Measurements from ENCODE around the gene FDXR.

DNA sequence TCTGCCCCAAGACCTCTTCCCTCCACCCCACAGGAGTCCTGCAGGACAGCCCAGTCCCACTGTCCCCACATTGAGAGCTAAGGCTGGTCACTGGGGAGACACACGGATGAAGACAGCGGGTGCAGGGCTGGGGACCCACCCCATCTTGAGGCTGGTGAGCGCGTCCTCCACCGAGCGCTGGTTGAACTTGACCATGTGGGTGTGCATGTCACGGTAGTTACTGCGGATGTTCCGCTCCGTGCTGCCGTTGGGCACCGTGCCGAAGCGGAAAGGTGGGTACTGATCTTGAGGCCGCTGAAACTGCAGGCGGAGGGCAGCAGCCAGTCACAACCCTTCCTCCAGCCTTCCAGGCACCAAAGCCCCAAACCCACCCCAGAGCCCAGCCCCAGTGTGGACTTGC is 26.2 kb downstream of the FDXR start:
- TF ChIP-seq, protein P1, sequence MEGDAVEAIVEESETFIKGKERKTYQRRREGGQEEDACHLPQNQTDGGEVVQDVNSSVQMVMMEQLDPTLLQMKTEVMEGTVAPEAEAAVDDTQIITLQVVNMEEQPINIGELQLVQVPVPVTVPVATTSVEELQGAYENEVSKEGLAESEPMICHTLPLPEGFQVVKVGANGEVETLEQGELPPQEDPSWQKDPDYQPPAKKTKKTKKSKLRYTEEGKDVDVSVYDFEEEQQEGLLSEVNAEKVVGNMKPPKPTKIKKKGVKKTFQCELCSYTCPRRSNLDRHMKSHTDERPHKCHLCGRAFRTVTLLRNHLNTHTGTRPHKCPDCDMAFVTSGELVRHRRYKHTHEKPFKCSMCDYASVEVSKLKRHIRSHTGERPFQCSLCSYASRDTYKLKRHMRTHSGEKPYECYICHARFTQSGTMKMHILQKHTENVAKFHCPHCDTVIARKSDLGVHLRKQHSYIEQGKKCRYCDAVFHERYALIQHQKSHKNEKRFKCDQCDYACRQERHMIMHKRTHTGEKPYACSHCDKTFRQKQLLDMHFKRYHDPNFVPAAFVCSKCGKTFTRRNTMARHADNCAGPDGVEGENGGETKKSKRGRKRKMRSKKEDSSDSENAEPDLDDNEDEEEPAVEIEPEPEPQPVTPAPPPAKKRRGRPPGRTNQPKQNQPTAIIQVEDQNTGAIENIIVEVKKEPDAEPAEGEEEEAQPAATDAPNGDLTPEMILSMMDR (IDR thresholded peaks at IDR 0.05) = no peak
- TF ChIP-seq EP300 (IDR thresholded peaks at IDR 0.05) = no peak
- no peak for TF ChIP-seq POLR2A (IDR thresholded peaks at IDR 0.05)
